Kidney (tissue), 14 donors: Measurements from ENCODE around the gene GPC3. TPM values are rescaled to one million over a fixed set of nuclear protein-coding genes. Genes with fewer than 3 reads are reported as not detected.

Source experiments
- DNase-seq, 5 donors: peaks; one replicate each; pipeline ENCODE4 v3.0.0-alpha.2; 2013 to 2020
- FAIRE-seq: peaks from 2 replicates; lab custom pipeline; 2012; peaks lifted over from hg19 to GRCh38; lab: Jason Lieb, UNC
- H3K27ac ChIP-seq, 2 donors: one replicate each; pipeline ENCODE4 v1.7.0; 2013; ENCODE audit warnings: low read depth in 2 of 2, low read length in 2 of 2, inconsistent platforms in 1 of 2
- H3K27me3 ChIP-seq: one replicate; pipeline ENCODE4 v1.7.1; 2013; ENCODE audit warnings: low read length, inconsistent platforms; ENCODE audit not compliant: control insufficient read depth, insufficient read depth
- H3K36me3 ChIP-seq, 3 donors: one replicate each; pipeline versions ENCODE4 v1.7.0 to v1.7.1; 2013; ENCODE audit warnings: low read length in 3 of 3, control low read depth in 1 of 3, inconsistent platforms in 1 of 3; ENCODE audit not compliant: insufficient read depth in 3 of 3, control insufficient read depth in 2 of 3
- H3K4me1 ChIP-seq, 3 donors: one replicate each; pipeline versions ENCODE4 v1.7.0 to v1.7.1; 2013; ENCODE audit warnings: low read length in 3 of 3, inconsistent platforms in 1 of 3, low read depth in 1 of 3; ENCODE audit not compliant: control insufficient read depth in 2 of 3, insufficient read depth in 2 of 3
- H3K4me3 ChIP-seq, 3 donors: one replicate each; pipeline versions ENCODE4 v1.7.0 to v1.8.1; 2013; ENCODE audit warnings: low read length in 3 of 3, control low read depth in 1 of 3, inconsistent platforms in 1 of 3
- H3K9ac ChIP-seq, 3 donors: one replicate each; pipeline versions ENCODE4 v1.7.0 to v1.7.1; 2013; ENCODE audit warnings: low read length in 3 of 3, control low read depth in 1 of 3, inconsistent platforms in 1 of 3
- H3K9me3 ChIP-seq, 3 donors: one replicate each; pipeline versions ENCODE4 v1.7.0 to v1.7.1; 2013; ENCODE audit warnings: low read length in 3 of 3, control low read depth in 1 of 3, inconsistent platforms in 1 of 3; ENCODE audit not compliant: control insufficient read depth in 2 of 3, insufficient read depth in 1 of 3
- intact Hi-C: fragments of 100-400 bp; cut with DNase I; formaldehyde crosslinking; loops from one replicate; pipeline ENCODE4 v1.11.1; 2022
- polyA plus RNA-seq: library from polyadenylated mRNA; stranded (reverse); fragments of 350-450 nt; fragmentation: Illumina TruSeq; extraction: RNeasy Lipid Tissue Mini Kit (QIAGEN cat#74804); gene quantifications from one replicate; pipeline ENCODE4 v1.2.3, GENCODE V29; 2014; ENCODE audit warnings: low read depth, low replicate concordance; ENCODE audit not compliant: insufficient read depth
- total RNA-seq: library from RNA; stranded (reverse); fragmentation: NEBNext Ultra II Directional; extraction: Animal tissue kit (Norgen Biotek cat#: 25700); gene quantifications from one replicate; pipeline ENCODE4 v1.2.1, GENCODE V29; 2021
- TF ChIP-seq, protein P1 (sequence below): IDR thresholded peaks from 3 replicates; pipeline ENCODE4 v1.5.1; 2012; ENCODE audit warnings: mild to moderate bottlenecking, moderate library complexity, borderline replicate concordance; ENCODE audit not compliant: insufficient read depth; ENCODE audit errors: extremely low read depth
- donor health status: control.
- donor health status: control.
- donor health status: control.
- donor health status: control.
- donor health status: control.
- donor health status: DM: yes; HTN: yes; CAD: no.
- donor health status: Normal renal cell carcinoma (clear cell type).

Gene GPC3
- total and polyA plus RNA-seq, 2 donors from 2014 or later: 43.0 to 52.5 TPM

DNA sequence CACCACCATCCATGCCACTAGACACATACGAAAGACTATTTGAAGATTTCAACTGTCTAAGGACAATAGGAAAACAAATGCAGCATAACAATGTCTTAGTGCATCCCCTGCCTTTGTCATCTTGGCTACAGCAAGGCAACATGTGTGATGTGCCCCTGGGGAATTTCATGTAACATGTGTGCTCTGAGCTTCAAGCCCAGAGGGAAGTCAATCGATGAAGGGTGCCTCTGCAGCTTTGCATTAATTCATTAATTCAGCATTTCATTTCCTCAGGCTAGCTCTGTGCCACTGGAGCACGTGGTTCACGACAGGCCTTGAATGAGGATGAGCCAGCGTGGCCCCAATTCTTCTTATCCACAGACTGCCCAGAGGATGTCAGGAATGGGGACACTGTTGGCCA, 316.2 kb downstream of the GPC3 start:
- FAIRE-seq (no peak), DNase-seq (no peak)
- intact Hi-C loops: no loop called here
- no peak overlapping the region for H3K9ac ChIP-seq
- TF ChIP-seq, protein P1, sequence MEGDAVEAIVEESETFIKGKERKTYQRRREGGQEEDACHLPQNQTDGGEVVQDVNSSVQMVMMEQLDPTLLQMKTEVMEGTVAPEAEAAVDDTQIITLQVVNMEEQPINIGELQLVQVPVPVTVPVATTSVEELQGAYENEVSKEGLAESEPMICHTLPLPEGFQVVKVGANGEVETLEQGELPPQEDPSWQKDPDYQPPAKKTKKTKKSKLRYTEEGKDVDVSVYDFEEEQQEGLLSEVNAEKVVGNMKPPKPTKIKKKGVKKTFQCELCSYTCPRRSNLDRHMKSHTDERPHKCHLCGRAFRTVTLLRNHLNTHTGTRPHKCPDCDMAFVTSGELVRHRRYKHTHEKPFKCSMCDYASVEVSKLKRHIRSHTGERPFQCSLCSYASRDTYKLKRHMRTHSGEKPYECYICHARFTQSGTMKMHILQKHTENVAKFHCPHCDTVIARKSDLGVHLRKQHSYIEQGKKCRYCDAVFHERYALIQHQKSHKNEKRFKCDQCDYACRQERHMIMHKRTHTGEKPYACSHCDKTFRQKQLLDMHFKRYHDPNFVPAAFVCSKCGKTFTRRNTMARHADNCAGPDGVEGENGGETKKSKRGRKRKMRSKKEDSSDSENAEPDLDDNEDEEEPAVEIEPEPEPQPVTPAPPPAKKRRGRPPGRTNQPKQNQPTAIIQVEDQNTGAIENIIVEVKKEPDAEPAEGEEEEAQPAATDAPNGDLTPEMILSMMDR: no peak
- peaks cover 0 to 5% (median 0%) of the 10 kb centered on the region in 3 donors for H3K4me1 ChIP-seq
- no peak overlapping the region for H3K4me3 ChIP-seq
- no peak overlapping the region for H3K27ac ChIP-seq
- H3K36me3 ChIP-seq: no peaks in the 10 kb centered on the region
- H3K27me3 ChIP-seq: peaks cover 4% of the 10 kb centered on the region
- H3K9me3 ChIP-seq: no peaks in the 10 kb centered on the region

DNA sequence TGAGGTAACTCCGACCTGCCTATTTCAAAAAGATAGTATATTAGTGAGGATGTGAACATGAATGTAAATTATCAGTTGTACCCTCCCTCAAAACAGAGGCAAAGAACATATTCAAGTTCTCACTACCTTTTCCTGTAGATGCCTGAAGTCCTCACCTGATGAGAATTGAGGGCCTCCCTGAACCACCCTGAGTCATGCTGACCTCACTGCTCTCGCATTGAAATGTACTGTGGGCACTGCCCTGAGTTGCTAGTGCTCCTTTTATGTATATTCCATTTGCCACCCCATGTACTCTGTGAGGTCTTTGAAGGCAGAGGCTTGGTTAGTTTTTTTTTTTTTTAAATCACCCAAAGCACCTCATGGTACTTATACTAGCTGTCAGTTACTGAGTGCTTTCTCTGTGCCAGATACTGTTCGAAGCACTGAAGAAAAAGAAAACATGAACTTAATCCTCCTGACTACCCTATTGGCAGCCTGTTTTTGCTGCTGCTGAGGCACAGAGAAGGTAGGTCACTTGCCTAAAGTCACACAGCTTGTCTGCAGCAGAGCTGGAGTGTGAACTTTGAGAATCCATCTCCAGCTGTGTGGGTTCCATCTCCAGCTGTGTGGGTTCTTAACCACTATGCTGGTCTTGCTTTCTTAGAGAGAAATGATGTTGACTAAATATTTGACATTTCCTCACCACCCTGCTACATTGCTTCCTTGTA, 317.0 kb downstream of the GPC3 start:
- Histone ChIP-seq H3K9ac (no peak overlapping the region), H3K27ac (no peak overlapping the region), H3K36me3 (no peaks in the 10 kb centered on the region), H3K27me3 (peaks cover 4% of the 10 kb centered on the region), H3K4me3 (no peak overlapping the region), H3K9me3 (no peaks in the 10 kb centered on the region), H3K4me1 (no peaks in the 10 kb centered on the region)
- intact Hi-C loops: no loop called here
- TF ChIP-seq, protein P1: no peak
- DNase-seq (no peak), FAIRE-seq (no peak)

DNA sequence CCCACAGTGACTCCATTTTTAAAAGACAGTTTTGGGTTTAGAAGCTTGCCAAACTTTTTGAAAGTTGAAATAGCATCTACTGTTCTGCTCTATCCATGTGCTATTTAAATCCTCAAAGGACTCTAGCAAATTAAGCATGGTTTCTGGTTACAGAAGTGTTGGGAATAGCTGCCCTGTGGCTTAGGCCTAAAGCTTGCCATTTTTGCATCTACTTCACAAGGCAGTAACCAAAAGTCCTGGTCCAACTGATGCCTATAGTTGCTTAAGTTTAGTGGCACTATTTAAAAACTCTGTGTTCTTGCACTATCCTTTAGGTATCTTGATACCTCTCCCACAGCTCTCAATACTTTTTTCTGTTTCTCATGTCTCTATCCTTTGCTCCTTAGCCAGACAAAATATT, 319.1 kb downstream of the GPC3 start:
- no peak overlapping the region for H3K4me3 ChIP-seq
- no peak for FAIRE-seq
- no peaks in the 10 kb centered on the region for H3K36me3 ChIP-seq
- H3K27ac ChIP-seq: no peak overlapping the region
- TF ChIP-seq, protein P1: no peak
- H3K9me3 ChIP-seq: no peaks in the 10 kb centered on the region
- peaks cover 4% of the 10 kb centered on the region for H3K27me3 ChIP-seq
- H3K9ac ChIP-seq: no peak overlapping the region
- no peak for DNase-seq
- intact Hi-C loops: no loop called here
- no peaks in the 10 kb centered on the region for H3K4me1 ChIP-seq
